GM18511 (cell line): ENCODE results near the gene PRXL2B.
A peak's percentile ranks its signal among the peaks of the same experiment; 100 is the strongest.
"Not testable (repeated sequence)": the region's sequence is repeated elsewhere in the genome, so short reads cannot be mapped to it uniquely, and the experiment has no call there.

Experiments
- ATAC-seq: cut with Tn5 transposase; IDR thresholded peaks from one replicate; pipeline ENCODE4 v1.9.1; 2021; ENCODE audit warnings: mild to moderate bottlenecking, moderate library complexity; ENCODE audit not compliant: unreplicated experiment

The PRXL2B gene

DNA sequence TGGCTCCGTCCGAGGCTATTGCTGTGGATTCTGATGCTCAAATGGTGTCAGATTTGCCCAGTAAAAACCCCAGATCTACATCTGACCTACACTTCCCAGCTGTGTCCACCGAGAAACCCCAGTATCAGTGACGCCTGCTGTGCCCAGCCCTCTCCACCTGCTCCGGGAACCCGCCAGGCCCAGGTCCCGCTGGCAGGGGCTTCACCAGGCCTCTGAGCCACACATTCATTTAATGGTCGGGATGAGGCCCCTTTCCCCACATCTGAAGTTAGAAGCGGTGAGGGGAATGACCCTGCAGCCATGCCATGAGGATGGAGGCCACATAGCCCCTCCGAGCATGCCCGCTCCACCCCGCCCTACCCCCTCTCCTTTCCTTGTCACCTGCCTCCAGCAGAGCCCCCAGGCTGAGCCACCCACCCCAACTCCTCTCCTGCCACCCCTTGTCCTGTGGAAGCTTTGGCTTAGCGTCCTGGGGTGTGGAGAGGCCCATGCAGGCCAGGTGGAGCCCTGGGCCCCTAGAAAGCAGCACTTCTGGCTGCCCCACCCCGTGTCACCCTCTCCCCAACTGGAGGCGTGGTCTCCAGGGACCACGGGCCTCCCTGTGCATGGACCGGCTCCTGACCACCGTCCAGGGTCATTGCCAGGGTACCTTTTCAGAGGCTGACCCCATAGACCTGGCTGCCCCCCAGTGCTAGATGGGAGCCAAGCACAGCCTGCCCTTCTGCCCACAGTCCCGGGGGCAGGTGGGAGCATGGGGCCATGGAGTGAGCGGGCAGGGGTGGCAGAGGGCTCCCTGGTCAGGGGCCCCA is 22.4 kb upstream of the PRXL2B start:
- ATAC-seq, result no peak

DNA sequence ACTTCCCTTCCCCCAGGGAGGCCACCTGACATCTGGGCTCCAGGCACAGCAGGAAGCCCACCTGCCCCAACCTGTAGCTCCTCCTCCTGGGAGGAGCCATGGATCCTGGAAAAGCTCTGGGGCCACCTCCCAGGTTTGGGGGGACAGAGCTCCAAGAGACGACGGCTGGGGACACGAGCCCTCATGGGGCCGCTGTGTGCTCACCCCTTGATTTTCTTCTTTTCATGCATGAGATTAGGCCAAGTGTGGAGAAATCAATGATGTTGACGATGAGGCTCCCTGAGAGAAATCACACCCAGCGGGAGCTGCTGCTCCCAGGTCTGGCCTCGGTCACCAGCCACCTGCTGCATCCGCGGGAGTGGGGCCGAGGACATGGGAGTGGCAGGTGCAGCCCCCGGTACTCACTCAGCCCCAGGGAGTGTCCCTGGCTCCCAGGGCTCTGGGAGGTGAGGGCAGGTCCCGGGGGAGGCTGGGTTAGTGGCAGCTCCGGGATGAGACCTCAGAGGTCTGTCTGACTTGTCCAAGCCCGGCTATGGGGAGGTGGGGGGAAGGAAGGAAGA is 21.7 kb upstream of the PRXL2B start:
- ATAC-seq, result no peak

DNA sequence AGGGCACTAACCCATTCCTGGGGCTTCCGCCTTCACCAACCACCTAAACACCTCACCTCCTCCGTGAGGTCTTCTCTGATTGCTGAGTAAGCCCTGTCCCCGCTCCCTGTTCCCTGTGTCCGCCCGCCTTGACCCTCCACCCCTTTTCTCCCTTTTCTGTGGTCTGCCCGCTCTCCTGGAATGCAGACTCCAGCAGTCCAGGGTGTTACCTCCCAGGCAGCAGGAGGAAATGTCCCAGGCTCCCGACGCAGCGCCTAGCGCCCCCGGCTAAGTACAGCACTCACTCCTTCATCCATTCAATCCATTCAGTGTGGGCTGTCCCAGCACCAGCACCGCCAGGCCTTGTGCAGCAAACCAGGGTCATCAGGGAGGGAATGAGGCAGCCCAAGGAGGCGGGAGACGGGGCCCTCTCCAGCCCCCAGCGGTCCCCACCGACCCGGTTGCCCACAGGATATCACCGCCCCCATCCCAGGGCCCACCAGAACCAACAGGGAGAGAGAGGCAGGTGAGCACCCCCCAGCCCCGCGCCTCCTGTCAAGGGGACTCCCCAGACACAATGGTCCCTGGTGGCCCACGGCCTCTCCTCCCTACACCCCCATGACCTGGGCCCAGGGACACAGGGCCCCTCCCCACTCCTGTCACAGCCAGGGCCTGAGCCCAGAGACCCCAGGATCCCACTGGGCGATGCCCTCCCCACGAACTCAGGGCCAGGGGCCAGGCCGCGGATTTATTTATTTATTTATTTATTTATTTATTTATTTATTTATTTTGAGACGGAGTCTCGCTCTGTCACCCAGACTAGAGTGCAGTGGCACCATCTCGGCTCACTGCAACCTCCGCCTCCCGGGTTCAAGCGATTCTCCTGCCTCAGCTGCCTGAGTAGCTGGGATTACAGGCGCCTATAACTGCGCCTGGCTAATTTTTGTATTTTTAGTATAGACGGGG is 20.2 kb upstream of the PRXL2B start:
- ATAC-seq, result no peak

DNA sequence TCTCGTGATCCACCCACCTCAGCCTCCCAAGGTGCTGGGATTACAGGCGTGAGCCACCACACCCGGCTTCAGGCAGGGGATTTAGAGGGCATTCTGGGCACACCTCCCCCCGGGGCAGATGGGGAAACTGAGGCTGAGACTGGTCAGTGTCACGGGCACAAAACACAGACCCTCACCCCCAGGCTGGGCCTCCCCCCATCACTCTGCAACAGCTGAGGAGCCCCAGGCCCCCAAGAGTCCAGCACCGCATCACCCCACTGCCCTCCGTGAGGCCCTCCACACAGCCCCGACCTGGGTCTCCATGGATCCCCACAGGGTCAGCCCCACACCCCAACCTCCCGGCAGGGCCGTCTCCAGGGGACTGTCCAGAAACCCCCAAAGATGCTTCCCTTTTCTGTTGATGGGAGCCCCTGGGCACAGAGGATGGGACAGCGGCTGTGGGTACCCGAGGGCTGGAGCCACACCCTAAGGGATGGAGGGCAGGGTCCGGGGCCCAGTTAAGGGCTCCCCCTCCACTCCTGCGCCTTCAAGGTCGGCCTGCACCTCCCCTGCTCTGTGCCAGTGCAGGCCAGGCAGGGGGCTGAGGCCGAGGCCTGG is 19.4 kb upstream of the PRXL2B start:
- ATAC-seq, result no peak

DNA sequence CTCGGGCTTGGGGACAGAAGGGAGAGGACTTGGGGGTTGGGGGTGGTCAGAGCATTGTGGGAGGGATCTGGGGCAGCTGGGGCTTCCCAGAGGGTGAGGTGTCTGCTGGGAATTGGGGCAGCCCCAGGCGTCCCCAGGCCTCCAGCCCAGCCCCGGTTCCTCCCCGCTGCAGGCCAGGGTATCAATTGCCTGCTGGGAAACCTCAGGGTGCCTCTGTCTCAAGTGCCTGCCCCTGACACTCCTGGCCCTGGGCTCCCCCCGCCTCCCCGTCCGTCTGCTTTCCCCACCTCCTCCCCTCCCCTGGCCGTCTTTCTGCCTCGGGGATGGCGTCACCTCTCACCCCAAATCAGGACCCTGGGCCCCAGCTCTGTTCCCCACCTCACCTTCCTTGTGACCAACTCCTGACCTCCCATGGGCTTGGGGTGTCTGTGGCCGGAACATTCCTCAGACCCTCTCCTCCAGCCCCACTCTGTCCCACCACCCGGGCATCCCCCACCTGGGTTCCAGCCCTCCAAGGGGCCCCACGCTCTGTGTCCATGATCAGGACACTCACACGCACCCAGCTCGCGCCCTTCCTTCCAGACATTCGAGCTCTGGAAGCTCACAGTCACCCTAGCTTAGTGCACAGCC is 18.3 kb upstream of the PRXL2B start:
- not testable (repeated sequence) for ATAC-seq

DNA sequence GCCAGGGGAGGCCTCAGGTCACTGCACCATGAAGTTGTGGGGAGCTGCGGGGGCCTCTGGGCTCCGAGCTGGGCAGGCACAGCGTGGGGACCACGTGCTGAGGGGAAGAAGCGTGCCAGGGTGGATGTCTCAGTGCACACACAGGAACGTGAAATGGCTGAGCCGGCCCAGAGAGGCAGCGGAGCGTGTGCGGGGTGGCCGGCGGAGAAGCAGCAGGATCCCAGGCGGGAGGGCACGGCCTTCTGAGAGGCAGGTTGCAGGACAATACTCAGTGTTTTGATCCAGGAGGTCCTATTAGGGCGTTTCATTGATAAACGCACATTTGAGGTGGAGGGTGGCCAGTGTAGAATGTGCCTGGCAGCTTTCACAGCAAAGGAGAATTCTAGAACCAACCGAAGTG is 17.5 kb upstream of the PRXL2B start:
- ATAC-seq, result no peak

DNA sequence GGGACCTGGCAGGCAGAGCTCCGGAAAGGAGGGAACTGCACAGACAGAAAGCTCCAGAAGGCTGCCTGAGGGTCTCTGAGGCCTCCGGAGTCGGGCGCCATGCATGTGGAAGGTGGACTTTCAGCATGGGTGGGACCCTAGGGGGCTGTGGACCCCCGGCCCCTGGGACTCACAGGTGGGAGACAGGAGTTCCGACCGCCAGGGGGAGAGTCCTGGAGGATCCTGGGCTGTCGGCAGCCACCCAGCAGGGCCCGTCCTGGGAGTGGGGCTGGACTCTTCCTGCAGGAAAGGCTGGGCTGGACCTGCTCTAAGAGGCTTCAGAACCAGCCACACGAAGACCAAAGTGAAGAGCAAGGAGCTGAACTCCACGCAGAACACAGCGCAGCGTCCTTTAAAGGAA is 16.9 kb upstream of the PRXL2B start:
- ATAC-seq, result not testable (repeated sequence)

DNA sequence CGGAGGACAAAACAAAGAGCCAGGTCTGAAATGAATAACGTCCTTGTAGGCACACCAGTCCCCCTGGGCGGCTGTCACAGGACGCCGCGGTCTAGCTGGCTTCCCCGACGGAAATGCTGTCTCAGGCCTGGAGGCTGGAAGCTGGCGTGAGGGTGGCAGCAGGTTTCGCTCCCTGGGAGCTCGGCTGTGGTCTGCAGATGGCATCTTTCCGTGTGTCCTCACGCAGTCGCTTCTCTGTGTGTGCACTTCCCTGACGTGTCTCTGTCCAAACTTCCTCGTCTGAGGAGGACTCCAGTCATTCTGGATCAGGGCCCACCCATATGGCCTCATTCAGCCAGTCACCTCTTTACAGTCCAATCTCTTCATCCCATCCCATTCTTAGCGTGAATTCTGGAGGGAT is 16.2 kb upstream of the PRXL2B start:
- ATAC-seq, result no peak

DNA sequence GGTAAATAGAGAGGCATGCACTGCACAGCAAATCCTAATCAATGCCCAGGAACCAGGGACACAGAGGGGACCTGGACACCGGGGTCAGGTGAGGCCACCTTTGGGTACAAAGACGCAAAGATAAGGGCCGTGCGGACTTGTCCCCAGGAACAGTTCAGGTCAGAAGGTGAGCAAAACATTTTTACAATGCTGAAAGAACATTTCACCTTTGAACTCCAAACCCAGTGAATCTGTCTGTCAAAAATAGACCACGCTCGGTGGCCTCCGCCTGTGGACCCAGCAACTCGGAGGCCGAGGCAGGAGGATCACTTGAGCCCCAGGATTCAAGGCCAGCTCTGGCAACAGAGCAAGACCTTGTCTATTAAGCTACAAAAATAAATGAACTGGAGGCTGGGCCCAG is 15.2 kb upstream of the PRXL2B start:
- no peak for ATAC-seq

DNA sequence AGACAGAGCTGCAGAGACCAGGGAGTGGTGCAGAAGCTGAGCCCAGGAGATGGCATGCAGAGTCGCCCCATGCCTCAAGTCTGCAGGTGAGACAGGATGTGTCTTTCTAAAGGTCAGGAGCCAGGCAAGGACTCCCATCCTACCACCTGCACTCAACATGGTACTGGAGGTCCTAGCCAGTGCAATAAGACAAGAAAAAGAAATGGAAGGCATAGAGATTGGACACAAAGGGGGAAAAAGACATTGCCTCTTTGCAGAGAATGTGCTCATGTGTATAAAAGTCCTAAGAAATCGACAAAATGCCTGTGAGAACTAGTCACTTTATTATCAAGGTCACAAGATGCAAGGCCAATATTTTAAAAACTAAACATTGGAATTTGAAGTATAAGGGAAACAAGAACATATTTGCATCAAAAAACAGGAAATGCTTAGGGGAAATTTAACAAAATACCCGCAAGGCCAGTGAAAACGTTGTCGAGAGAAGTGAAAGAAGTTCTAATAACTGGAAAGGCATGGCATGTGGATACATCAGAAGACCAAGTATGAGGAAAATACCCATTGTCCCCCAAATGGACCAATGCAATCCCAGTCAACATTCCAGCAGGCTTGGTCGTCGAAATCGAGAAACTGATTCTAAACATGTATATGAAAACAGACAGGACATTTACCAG is 13.2 kb upstream of the PRXL2B start:
- ATAC-seq, result no peak

DNA sequence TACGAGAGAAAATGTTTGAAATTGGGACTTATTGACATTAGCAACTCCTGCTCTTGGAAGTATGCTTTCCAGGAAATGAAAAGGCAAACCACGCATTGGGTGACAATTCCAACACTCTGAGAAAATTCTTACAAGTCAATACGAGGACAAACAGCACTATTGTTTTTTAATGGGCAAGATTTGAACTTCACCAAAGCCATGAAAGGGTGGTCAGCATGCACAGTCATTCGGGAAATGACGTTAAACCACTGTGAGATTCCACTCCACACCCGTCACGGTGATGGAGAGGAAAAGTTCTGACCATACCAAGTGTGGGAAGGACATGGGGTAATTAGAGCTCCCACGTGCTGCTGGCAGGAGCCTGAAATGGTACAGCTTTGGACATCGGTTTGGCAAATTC is 12.2 kb upstream of the PRXL2B start:
- no peak for ATAC-seq

DNA sequence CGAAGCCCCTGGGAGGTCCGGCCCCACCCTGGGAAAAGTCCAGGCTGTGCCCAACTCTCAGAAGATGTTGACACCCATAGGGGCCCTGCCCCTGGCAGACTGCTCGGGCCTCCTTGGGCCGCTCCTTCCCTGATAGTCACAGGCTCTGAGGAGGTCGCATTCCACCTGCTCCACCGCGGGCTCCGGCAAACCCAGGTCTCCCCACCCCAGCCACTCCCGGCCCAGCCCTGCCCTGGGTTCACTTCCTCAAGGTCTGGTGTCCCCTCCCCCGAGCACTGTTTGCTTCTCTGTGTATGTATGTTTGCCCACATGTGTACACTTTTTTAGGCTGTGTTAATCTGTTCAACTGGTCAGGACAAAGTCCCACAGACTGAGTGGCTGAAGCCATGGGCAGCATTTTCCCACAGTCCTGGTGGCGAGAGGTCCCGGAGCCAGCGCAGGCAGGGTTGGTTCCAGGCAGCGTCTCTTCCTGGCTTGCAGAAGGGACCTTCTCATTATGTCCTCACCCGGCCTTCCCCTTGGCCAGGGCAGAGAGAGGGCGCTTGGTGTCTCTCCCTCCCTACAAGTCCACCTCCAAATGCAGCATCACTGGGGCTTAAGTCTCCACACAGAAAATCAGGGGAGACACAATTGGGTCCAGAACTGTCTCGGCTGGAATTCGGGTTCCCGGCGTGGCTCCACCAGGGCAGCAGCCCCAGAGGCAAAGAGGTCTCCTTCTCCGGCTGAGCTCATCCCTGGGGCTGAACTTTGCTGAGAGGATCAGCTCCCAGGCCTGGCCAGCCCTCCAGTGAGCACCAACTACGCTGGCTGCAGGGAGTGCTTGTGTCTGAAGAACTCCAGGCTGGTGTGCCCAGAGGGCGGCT is 10.5 kb upstream of the PRXL2B start:
- ATAC-seq, result no peak

DNA sequence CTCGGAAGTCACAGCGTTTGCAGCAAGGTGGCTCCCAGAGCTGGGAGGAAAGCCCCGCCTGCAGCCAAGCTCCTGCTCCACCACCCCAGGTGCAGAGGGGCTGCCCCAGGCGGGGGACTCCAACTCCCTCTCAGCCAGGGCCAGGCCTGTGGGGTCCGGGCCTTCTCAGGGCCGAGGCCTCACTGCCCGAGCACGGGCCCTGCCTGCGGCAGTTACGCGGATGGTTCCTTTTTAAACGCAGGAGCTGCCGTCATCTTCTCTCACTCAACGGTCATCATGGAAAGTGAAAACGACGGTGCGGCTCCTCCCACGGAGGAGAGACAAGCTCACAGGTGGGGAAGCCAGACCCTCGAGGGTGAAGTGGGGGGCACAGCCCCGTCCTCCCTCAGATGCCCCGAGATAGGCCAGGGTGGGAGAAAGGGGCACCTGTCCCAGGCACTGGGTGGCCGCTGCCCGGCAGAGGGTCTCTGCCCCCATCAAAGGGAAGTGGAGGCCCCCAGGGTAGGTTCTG is 9.0 kb upstream of the PRXL2B start:
- peak; percentile 33 for ATAC-seq

DNA sequence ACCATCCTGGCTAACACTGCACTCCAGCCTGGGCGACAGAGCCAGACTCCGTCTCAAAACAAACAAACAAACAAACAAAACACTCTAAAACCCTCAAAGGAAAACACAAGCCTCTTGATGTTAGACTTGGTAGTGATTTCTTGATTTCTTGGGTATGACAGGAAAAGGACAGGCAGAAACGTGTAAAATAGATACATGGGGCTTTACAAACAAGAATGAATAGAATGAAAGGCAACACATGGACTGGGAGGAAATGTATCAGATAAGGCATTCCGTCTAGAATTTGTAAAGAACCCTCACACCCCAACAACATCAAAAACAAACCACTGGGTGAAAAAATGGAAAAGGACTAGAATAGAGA is 7.8 kb upstream of the PRXL2B start:
- ATAC-seq, result no peak

DNA sequence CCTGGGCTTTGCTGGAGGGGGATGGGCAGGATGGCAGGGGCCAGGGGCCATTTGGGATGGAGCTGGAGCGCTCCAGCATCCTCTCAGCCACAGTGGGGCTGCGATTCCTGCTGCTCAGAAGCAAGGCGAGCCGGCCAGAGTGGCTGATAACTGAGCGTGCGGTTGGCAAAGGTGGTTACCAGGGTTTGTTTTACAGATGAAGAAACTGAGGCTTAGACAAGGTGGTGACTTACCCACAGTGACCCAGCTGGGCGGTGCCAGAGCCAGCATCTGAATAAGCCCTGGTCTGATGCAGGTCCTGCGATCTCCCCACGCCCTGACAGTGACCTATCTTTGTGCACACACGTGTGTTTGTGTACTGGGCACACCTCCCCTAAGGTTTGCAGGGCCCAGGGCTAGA is 5.9 kb upstream of the PRXL2B start:
- no peak for ATAC-seq

DNA sequence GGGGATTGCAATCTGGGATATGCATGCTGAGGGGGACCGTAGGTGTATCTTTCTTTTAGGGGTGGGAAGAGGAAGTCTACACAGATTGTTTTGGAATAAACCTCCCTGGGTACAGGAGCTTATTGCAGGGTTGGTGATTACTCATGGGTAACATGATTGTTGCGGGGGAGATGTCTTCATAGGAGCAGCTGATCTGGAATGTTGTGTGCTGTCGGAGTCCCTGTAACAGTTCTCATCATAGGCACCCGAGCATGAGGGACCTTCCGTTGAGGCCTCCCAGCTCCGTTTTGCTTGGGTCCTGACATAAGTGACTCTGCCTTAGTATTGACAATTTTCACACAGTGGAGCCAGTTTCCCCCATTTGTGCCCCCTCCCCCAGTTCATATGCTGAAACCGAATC is 4.2 kb upstream of the PRXL2B start:
- ATAC-seq, result no peak

DNA sequence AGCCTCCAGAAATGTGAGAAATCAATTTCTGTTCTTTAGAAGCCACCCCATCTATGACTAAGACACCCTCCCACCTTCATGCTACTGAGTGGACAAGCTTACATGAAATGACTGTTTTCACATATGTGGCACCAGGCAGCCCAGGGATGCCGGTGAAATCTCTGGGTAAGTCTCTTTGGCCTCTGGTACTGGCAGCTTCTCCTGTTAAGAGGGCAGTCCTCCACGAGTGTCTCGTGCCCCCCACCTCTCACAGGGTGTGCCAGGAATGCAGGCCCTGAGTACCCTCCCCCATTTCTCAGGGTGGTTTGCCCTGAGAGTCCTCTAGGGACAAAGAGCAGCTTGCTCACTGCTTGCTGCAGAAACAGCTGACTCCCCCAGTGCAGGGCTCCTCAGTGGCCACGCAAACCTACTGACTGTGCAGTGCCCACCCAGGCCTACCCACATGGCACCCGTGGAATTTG is 3.2 kb upstream of the PRXL2B start:
- ATAC-seq, result no peak

DNA sequence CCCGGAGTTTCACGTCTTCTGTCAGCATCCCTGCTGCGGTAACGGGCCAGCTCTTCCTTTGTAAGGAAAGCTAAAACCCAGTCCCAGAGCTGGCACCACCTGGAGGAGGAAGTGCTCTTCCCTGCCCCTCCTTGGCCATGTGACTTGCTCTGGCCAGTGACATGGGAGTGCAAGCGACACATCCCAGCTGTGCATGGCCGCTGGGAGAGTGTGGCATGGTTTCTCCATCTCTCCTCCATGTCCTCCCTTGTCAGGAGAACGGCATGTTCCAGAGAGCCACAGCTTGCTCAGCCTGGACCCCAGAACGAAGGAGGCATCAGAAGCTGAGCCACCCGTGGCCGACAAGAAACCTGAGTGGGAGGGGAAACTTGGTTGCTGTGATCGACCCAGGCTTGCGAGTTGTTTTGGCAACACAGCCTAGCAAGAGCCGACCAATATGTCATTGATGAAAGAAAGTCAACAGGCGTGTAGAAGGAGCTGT is 2.7 kb upstream of the PRXL2B start:
- no peak for ATAC-seq
